Endothelial cell of umbilical vein (primary cell): ENCODE measurements around the gene COL9A1. TPM values are rescaled to one million over a fixed set of nuclear protein-coding genes. Genes with fewer than 3 reads are reported as not detected.
"Not testable (repeated sequence)": the region's sequence is repeated elsewhere in the genome, so short reads cannot be mapped to it uniquely, and the experiment has no call there.

Source experiments
- BruUV-seq: library from RNA; stranded (reverse); fragments of 400-500 nt; replicated peaks from 2 replicates; lab custom pipeline; 2021; lab: Mats Ljungman, UMichigan
- CTCF ChIA-PET: fragments of 300-600, 350-600 bp; sonication (Branson Sonifier 250); formaldehyde crosslinking; loops from one replicate; lab custom pipeline; 2021; ENCODE audit warnings: antibody characterized with exemption, inconsistent platforms; lab: Charles Lee
- POLR2A ChIA-PET: fragments of 300-600, 350-600 bp; sonication (Branson Sonifier 250); formaldehyde crosslinking; loops from one replicate; lab custom pipeline; 2021; ENCODE audit warnings: antibody characterized with exemption, inconsistent platforms; lab: Charles Lee
- DNase-seq: peaks from one replicate; pipeline ENCODE4 v3.0.0-alpha.2; 2011; ENCODE audit warnings: low read depth, low spot score
- FAIRE-seq: peaks from 2 replicates; lab custom pipeline; 2011; peaks lifted over from hg19 to GRCh38; lab: Jason Lieb, UNC
- H2AFZ ChIP-seq: 2 replicates; pipeline ENCODE4 v1.6.0; 2012; ENCODE audit warnings: low read depth, low read length, control low read depth, inconsistent platforms
- H3K27ac ChIP-seq: 2 replicates; pipeline ENCODE4 v1.5.1; 2011; ENCODE audit warnings: low read depth, mild to moderate bottlenecking, control low read depth, low read length, moderate library complexity; ENCODE audit not compliant: insufficient read depth
- H3K27me3 ChIP-seq, 2 experiments: 2 replicates each; pipeline versions ENCODE4 v1.6.0 to v1.6.1; 2011; ENCODE audit warnings: low read length in 2 of 2, mixed read lengths in 1 of 2; ENCODE audit not compliant: control insufficient read depth in 2 of 2, insufficient read depth in 2 of 2
- H3K36me3 ChIP-seq, 2 experiments: 2 replicates in 1 of 2; 3 replicates in 1 of 2; pipeline ENCODE4 v1.5.1; 2011; ENCODE audit warnings: low read length in 2 of 2, mild to moderate bottlenecking in 1 of 2, moderate library complexity in 1 of 2; ENCODE audit not compliant: control insufficient read depth in 2 of 2, insufficient read depth in 2 of 2; ENCODE audit errors: extremely low read depth in 1 of 2
- H3K4me1 ChIP-seq: 3 replicates; pipeline ENCODE4 v1.5.1; 2011; ENCODE audit warnings: mild to moderate bottlenecking, low read length; ENCODE audit not compliant: control insufficient read depth, insufficient read depth; ENCODE audit errors: extremely low read depth
- H3K4me2 ChIP-seq: 2 replicates; pipeline ENCODE4 v1.6.1; 2011; ENCODE audit warnings: low read length, control low read depth, mixed read lengths; ENCODE audit not compliant: insufficient read depth
- H3K4me3 ChIP-seq, 3 experiments: fragments of 200-600 bp in 1 of 3; sonication (generic), shearing (Covaris generic) in 1 of 3; replicated peaks in 1 of 3; 2 replicates each; pipeline ENCODE4 v1.5.1; 2011 to 2016; ENCODE audit warnings: control low read depth in 3 of 3, low read length in 3 of 3, mild to moderate bottlenecking in 2 of 3, inconsistent platforms in 1 of 3, low read depth in 1 of 3, moderate library complexity in 1 of 3; ENCODE audit not compliant: insufficient read depth in 1 of 3
- H3K79me2 ChIP-seq: 2 replicates; pipeline ENCODE4 v1.6.0; 2012; ENCODE audit warnings: low read length, inconsistent platforms; ENCODE audit not compliant: control insufficient read depth, insufficient read depth
- H3K9ac ChIP-seq: replicated peaks from 2 replicates; pipeline ENCODE3; 2011; ENCODE audit warnings: low read length, control low read depth; ENCODE audit not compliant: insufficient read depth; ENCODE audit errors: extremely low read depth
- H3K9me1 ChIP-seq: replicated peaks from 3 replicates; pipeline ENCODE4 v1.6.0; 2011; ENCODE audit warnings: mild to moderate bottlenecking, low read length; ENCODE audit not compliant: control insufficient read depth, insufficient read depth; ENCODE audit errors: extremely low read depth
- H3K9me3 ChIP-seq: replicated peaks from 2 replicates; pipeline ENCODE4 v1.5.1; 2012; ENCODE audit warnings: low read length, inconsistent platforms; ENCODE audit not compliant: control insufficient read depth, insufficient read depth
- H4K20me1 ChIP-seq: replicated peaks from 2 replicates; pipeline ENCODE3; 2011; ENCODE audit warnings: mild to moderate bottlenecking, low read length; ENCODE audit not compliant: control insufficient read depth, insufficient read depth; ENCODE audit errors: extremely low read depth
- CTCF ChIP-seq, 2 donors: IDR thresholded peaks; 1 replicate in 1 of 2; 2 replicates in 1 of 2; pipeline ENCODE4 v1.5.1; 2011; ENCODE audit warnings: low read length in 2 of 2, mild to moderate bottlenecking in 2 of 2, moderate library complexity in 2 of 2, control low read depth in 1 of 2, inconsistent platforms in 1 of 2, low read depth in 1 of 2; ENCODE audit not compliant: insufficient read depth in 1 of 2; ENCODE audit errors: extremely low read depth in 1 of 2
- EZH2 ChIP-seq: IDR thresholded peaks from 2 replicates; pipeline ENCODE4 v1.6.1; 2012; ENCODE audit warnings: borderline replicate concordance, low read depth, mild to moderate bottlenecking, moderate library complexity, low read length, inconsistent platforms; ENCODE audit not compliant: severe bottlenecking
- FOS ChIP-seq: IDR thresholded peaks from 2 replicates; pipeline ENCODE4 v1.6.1; 2011; ENCODE audit warnings: mild to moderate bottlenecking, low read length, moderate library complexity, borderline replicate concordance; ENCODE audit not compliant: insufficient read depth
- GATA2 ChIP-seq: IDR thresholded peaks from 2 replicates; pipeline ENCODE4 v1.7.0; 2011; ENCODE audit warnings: low read depth, mild to moderate bottlenecking, moderate library complexity, mixed read lengths, low read length; ENCODE audit not compliant: insufficient read length, insufficient read depth
- JUN ChIP-seq: IDR thresholded peaks from 2 replicates; pipeline ENCODE4 v1.6.1; 2011; ENCODE audit warnings: borderline replicate concordance, low read depth; ENCODE audit not compliant: insufficient read length, insufficient read depth
- MYC ChIP-seq: IDR thresholded peaks from one replicate; pipeline ENCODE4 v1.6.1; 2011; ENCODE audit warnings: mild to moderate bottlenecking, low read depth, low read length
- POLR2A ChIP-seq: IDR thresholded peaks from 2 replicates; pipeline ENCODE4 v1.6.1; 2012; ENCODE audit warnings: low read depth, mild to moderate bottlenecking, control low read depth, low read length
- POLR2AphosphoS5 ChIP-seq: IDR thresholded peaks from 2 replicates; pipeline ENCODE4 v1.6.1; 2012; ENCODE audit warnings: low read depth, mild to moderate bottlenecking, control low read depth, low read length, moderate library complexity; ENCODE audit not compliant: insufficient read depth
- dilution Hi-C: fragments of 300-500 bp; cut with MboI; formaldehyde crosslinking; loops from one replicate; pipeline ENCODE4 v1.15.0; 2019; ENCODE audit warnings: low sequenced_read_pairs; ENCODE audit not compliant: extremely low pct_ligation_motif_present
- intact Hi-C: fragments of 100-400 bp; cut with micrococcal nuclease; formaldehyde crosslinking; loops from one replicate; pipeline ENCODE4 v1.10.0; 2022
- polyA plus RNA-seq, 4 experiments: library from polyadenylated mRNA; depleted of rRNA in 3 of 4; stranded (reverse) in 3 of 4; unstranded in 1 of 4; fragments of >200 nt; gene quantifications; 2 replicates each; pipeline versions ENCODE4 v1.2.1 to v1.2.3, GENCODE V29; 2011 to 2012; ENCODE audit warnings: missing spikeins in 1 of 4
- total RNA-seq: library from RNA; stranded (reverse); gene quantifications from 2 replicates; pipeline ENCODE4 v1.2.3, GENCODE V29; 2021
- TF ChIP-seq, protein P1 (sequence below): IDR thresholded peaks from 2 replicates; pipeline ENCODE4 v1.6.1; 2011; ENCODE audit not compliant: insufficient read depth, insufficient read length

The COL9A1 gene
- total and polyA plus RNA-seq, 2 donors (not counting 3 experiments of a cell fraction or from before 2014, with no cell fraction given): not detected

DNA sequence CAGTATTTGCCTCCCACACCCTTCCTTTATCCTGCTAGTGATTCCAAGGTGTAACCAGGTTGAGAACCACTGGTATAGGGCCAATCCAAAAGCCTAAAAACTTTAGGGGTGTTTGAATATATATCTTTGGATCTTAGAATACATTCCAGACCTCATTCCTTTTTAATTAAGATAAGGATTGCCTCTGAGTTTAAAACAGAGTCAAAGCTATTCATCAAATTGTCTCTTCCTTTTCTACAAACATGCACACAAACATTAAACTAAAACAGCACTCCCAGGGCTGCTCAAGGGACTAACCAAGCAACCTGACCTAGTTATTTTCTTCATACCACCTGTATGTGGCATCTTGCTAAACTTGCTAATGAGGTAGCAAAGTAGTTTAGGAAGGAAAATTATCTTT lies 22.1 kb upstream of the COL9A1 start:
- Histone ChIP-seq H3K9ac (no peak overlapping the region), H3K27me3 (peaks cover 0 to 3% of the 10 kb centered on the region in 2 experiments), H3K27ac (no peak overlapping the region), H3K36me3 (no peaks in the 10 kb centered on the region), H3K9me3 (no peaks in the 10 kb centered on the region), H3K4me2 (no peak overlapping the region), H2AFZ (no peak overlapping the region), H3K79me2 (no peaks in the 10 kb centered on the region), H3K4me1 (no peaks in the 10 kb centered on the region), H4K20me1 (peaks cover 2% of the 10 kb centered on the region), H3K9me1 (no peaks in the 10 kb centered on the region), H3K4me3 (no peak overlapping the region)
- BruUV-seq: no TSS peak
- POLR2A ChIA-PET: no interaction called here
- CTCF ChIA-PET: interaction anchor here (1.2 kb wide), 1 partner anchor 15 kb away, joined by 4 read pairs; no protein-coding TSS in a partner anchor
- TF ChIP-seq MYC (no peak), EZH2 (no peak), JUN (no peak), POLR2A (no peak), GATA2 (no peak), FOS (no peak), POLR2AphosphoS5 (no peak), CTCF (IDR thresholded peaks at IDR 0.05; ENCODE audit: extremely low read depth in 1 of 2, insufficient read depth in 1 of 2, low read depth in 1 of 2, low read length in 2 of 2) (no peak)
- TF ChIP-seq, protein P1, sequence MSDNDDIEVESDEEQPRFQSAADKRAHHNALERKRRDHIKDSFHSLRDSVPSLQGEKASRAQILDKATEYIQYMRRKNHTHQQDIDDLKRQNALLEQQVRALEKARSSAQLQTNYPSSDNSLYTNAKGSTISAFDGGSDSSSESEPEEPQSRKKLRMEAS: no peak
- DNase-seq: no peak
- no peak for FAIRE-seq
- intact Hi-C loops: no loop called here
- dilution Hi-C loops: no loop called here

- H3K27me3 ChIP-seq, POLR2A ChIA-PET, H3K4me1 ChIP-seq, H3K79me2 ChIP-seq, DNase-seq, H3K36me3 ChIP-seq, H2AFZ ChIP-seq, BruUV-seq, H3K9ac ChIP-seq, H3K9me3 ChIP-seq, H4K20me1 ChIP-seq, intact Hi-C loops, CTCF ChIA-PET, FAIRE-seq, H3K4me3 ChIP-seq, H3K27ac ChIP-seq, H3K9me1 ChIP-seq, dilution Hi-C loops, H3K4me2 ChIP-seq: not testable (repeated sequence)
These were observed 14.9 kb upstream of the COL9A1 start for GRCh38 chr6:70317799-70318198.
